Renal cortex interstitium (tissue), 11 donors: Measurements from ENCODE around the gene DCTN3. TPM values are rescaled to one million over a fixed set of nuclear protein-coding genes. Genes with fewer than 3 reads are reported as not detected.

Experiments used
- DNase-seq, 11 donors: peaks; one replicate each; pipeline ENCODE4 v3.0.0-alpha.2; 2013; ENCODE audit warnings: low read depth in 9 of 11, low spot score in 4 of 11; ENCODE audit errors: extremely low read depth in 1 of 11
- polyA plus RNA-seq, 3 donors: library from polyadenylated mRNA; unstranded; fragments of 120-200 nt; gene quantifications; one replicate each; pipeline ENCODE4 v1.2.1, GENCODE V29; 2013; ENCODE audit not compliant: insufficient read length in 3 of 3

DCTN3 gene
- polyA plus RNA-seq, 3 donors, result 91.5 to 108 (median 96.6) TPM

GRCh38 chr9:34570376-34570775 is 49.9 kb downstream of the DCTN3 start:
- DNase-seq, result no peak

- DNase-seq, result no peak
Observed at GRCh38 chr9:34568774-34569173, 51.5 kb downstream of the DCTN3 start.

- no peak for DNase-seq
Observed at GRCh38 chr9:34568133-34568532, 52.2 kb downstream of the DCTN3 start.

GRCh38 chr9:34566972-34567371 is 53.3 kb downstream of the DCTN3 start:
- no peak for DNase-seq

- no peak for DNase-seq
Observed at GRCh38 chr9:34566322-34566721, 54.0 kb downstream of the DCTN3 start.

GRCh38 chr9:34565856-34566255 is 54.4 kb downstream of the DCTN3 start:
- DNase-seq, result no peak

GRCh38 chr9:34564617-34565016 is 55.7 kb downstream of the DCTN3 start:
- DNase-seq, result no peak

Other genes with a start within 250 kb of the DCTN3 start
- 1 to 10 TPM; 8.4 to 9.9 (median 8.9) TPM for gene MYORG, start 243.6 kb downstream of the DCTN3 start, polyA plus RNA-seq
- 10 to 100 TPM; 12.0 to 16.0 (median 13.1) TPM for gene FAM219A, start 161.9 kb downstream of the DCTN3 start, polyA plus RNA-seq
- gene DNAI1, start 161.7 kb downstream of the DCTN3 start, polyA plus RNA-seq, result 1 to 10 TPM; 1.4 to 4.0 (median 2.1) TPM
- gene ENHO, start 97.5 kb downstream of the DCTN3 start, polyA plus RNA-seq, result 1 to 10 TPM; 1.4 to 1.9 (median 1.7) TPM
- 10 to 100 TPM; 29.9 to 49.5 (median 38.3) TPM for gene CNTFR, start 30.8 kb downstream of the DCTN3 start, polyA plus RNA-seq
- 10 to 100 TPM; 22.6 to 33.6 (median 25.8) TPM for gene RPP25L, start 8.4 kb downstream of the DCTN3 start, polyA plus RNA-seq
- under 1 TPM in 1 of 3 donors, not detected in 2; 0.14 TPM for gene ARID3C, start 8.6 kb upstream of the DCTN3 start, polyA plus RNA-seq
- gene SIGMAR1, start 17.3 kb upstream of the DCTN3 start, polyA plus RNA-seq, result 10 to 100 TPM; 43.9 to 55.1 (median 46.9) TPM
- 10 to 100 TPM; 65.6 to 85.0 (median 71.2) TPM for gene GALT, start 26.2 kb upstream of the DCTN3 start, polyA plus RNA-seq
- gene IL11RA, start 31.7 kb upstream of the DCTN3 start, polyA plus RNA-seq, result 10 to 100 TPM; 53.5 to 68.0 (median 63.6) TPM
- under 1 TPM; 0.44 to 0.60 (median 0.59) TPM for gene CCL27, start 42.2 kb upstream of the DCTN3 start, polyA plus RNA-seq
- not detected for gene CCL19, start 70.8 kb upstream of the DCTN3 start, polyA plus RNA-seq
- gene CCL21, start 89.6 kb upstream of the DCTN3 start, polyA plus RNA-seq, result 10 to 100 TPM in 2 of 3 donors, 1 to 10 TPM in 1; 8.4 to 33.3 (median 21.8) TPM